BJ (cell line): Measurements from ENCODE around the gene ADPRHL1. TPM values are rescaled to one million over a fixed set of nuclear protein-coding genes. Genes with fewer than 3 reads are reported as not detected.

Experiments
- CTCF ChIA-PET: fragments of 350-600 bp; formaldehyde crosslinking; extraction: SDS; loops from one replicate; lab custom pipeline; 2021; ENCODE audit warnings: antibody characterized with exemption, inconsistent platforms; lab: Yijun Ruan, JAX
- POLR2A ChIA-PET: fragments of 300-600 bp; sonication (Branson Sonifier 250); formaldehyde crosslinking; extraction: SDS; loops from one replicate; lab custom pipeline; 2021; ENCODE audit warnings: antibody characterized with exemption; lab: Charles Lee
- DNase-seq: peaks from one replicate; pipeline ENCODE4 v3.0.0-alpha.2; 2011; ENCODE audit warnings: low read depth
- H3K27me3 ChIP-seq: 2 replicates; pipeline ENCODE4 v1.6.0; 2011; ENCODE audit warnings: low read length; ENCODE audit not compliant: control insufficient read depth, insufficient read depth
- H3K36me3 ChIP-seq: 2 replicates; pipeline ENCODE4 v1.5.1; 2011; ENCODE audit warnings: low read length; ENCODE audit not compliant: control insufficient read depth, insufficient read depth
- H3K4me3 ChIP-seq: 2 replicates; pipeline ENCODE4 v1.5.1; 2011; ENCODE audit warnings: low read depth, mild to moderate bottlenecking, control low read depth, low read length
- polyA plus RNA-seq: library from polyadenylated mRNA; depleted of rRNA; stranded (reverse); fragments of >200 nt; gene quantifications from 2 replicates; pipeline ENCODE4 v1.2.3, GENCODE V29; 2011
- TF ChIP-seq, protein P1 (sequence below): IDR thresholded peaks from 2 replicates; pipeline ENCODE4 v1.5.1; 2011; ENCODE audit warnings: low read depth, mild to moderate bottlenecking, control low read depth, inconsistent platforms, low read length, moderate library complexity; ENCODE audit not compliant: insufficient read depth

Gene ADPRHL1
- polyA plus RNA-seq, 1 experiment: 1.1 TPM

DNA sequence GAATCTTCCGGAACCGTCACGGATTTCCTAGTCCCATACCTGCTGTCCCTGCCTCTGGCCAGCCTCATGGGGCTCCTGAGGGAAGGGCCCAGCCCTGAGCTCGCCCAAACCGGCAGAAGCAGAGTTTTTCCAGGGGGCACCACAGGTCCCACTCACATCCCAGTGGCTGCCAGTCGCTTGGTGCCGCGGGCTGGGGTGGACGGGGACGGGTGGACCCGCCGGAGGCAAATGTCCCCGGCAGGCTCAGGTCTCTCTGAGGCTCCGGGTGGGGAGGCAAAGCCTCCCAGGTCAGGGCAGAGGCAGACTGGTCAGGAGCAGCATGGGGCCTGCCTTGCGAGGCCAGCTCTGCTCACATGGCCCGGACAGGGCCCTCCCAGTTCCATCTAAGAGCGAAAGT lies 24.8 kb downstream of the ADPRHL1 start:
- ChIA-PET POLR2A (no interaction called here), CTCF (interaction anchor here (1.1 to 1.4 kb wide), 2 partner anchors 18 to 35 kb away, joined by 3 read pairs; no protein-coding TSS in a partner anchor)
- DNase-seq: no peak
- Histone ChIP-seq H3K4me3 (no peak overlapping the region), H3K36me3 (peaks cover 1% of the 10 kb centered on the region; the same call in 1 of the 2 replicates), H3K27me3 (no peaks in the 10 kb centered on the region)
- TF ChIP-seq, protein P1, sequence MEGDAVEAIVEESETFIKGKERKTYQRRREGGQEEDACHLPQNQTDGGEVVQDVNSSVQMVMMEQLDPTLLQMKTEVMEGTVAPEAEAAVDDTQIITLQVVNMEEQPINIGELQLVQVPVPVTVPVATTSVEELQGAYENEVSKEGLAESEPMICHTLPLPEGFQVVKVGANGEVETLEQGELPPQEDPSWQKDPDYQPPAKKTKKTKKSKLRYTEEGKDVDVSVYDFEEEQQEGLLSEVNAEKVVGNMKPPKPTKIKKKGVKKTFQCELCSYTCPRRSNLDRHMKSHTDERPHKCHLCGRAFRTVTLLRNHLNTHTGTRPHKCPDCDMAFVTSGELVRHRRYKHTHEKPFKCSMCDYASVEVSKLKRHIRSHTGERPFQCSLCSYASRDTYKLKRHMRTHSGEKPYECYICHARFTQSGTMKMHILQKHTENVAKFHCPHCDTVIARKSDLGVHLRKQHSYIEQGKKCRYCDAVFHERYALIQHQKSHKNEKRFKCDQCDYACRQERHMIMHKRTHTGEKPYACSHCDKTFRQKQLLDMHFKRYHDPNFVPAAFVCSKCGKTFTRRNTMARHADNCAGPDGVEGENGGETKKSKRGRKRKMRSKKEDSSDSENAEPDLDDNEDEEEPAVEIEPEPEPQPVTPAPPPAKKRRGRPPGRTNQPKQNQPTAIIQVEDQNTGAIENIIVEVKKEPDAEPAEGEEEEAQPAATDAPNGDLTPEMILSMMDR: no peak

DNA sequence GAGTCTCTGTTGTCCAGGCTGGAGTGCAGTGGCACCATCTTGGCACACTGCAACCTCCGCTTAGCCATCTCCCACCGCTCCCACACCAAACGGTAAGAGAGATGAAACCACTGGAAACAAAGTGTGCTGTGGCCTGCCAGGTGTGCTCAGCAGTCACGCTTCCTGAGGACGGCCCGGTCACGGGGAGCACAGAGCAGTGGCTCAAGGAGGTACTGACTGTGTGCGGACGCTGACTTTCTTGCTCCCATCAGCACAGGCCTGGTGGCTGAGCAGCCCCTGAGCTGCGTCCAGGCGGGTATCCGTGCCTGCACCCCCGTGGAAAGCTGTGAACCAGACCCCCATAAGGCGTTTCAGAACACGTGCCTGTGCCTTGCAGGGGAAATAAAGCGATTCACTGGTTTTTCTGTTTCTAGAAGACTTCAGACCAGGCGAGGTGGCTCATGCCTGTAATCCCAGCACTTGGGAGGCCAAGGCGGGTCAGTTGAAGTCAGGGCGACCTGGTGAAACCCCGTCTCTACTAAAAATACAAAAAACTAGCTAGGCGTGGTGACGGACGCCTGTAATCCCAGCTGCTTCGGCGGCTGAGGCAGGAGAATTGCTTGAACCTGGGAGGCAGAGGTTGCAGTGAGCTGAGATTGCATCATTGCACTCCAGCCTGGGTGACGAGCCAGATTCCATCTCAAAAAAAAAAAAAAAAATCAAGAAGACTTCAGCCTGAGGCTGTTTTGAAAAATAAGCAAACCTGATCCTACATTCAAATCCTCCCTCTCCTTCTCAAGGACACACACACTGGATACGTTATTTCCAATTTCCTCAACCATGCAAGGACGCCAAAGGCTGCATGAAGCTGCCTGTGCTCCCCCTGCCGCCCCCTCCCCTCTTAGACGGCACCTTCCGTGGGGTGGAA lies 25.5 kb downstream of the ADPRHL1 start:
- POLR2A ChIA-PET: no interaction called here
- CTCF ChIA-PET: interaction anchor here (1.1 to 1.4 kb wide), 2 partner anchors 17 to 34 kb away, joined by 3 read pairs; no protein-coding TSS in a partner anchor
- no peak overlapping the region for H3K4me3 ChIP-seq
- peaks cover 1% of the 10 kb centered on the region; the same call in 1 of the 2 replicates for H3K36me3 ChIP-seq
- TF ChIP-seq, protein P1: no peak
- no peak for DNase-seq
- H3K27me3 ChIP-seq: no peaks in the 10 kb centered on the region

DNA sequence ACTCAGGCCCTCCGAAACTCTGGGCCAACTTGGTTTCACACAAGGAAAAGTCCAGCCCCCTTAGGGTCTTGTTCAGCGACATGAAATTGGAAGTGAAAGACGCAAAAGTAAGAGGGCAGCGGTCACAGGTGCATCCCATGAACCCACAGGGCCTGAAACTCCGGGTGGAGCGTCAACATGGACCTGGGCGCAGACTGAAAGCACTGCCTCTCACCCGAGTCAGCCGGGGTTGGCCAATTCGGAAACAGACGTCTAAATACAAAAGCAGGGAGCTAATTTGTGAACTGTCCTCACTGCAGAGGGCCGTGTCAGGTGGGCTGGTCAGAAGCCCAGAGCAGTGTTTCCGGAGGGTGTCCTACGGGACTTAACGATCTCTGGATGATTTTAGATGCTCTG lies 26.7 kb downstream of the ADPRHL1 start:
- CTCF ChIA-PET: no interaction called here
- TF ChIP-seq, protein P1: no peak
- no peak for DNase-seq
- Histone ChIP-seq H3K36me3 (peaks cover 1% of the 10 kb centered on the region; the same call in 1 of the 2 replicates), H3K4me3 (no peak overlapping the region), H3K27me3 (no peaks in the 10 kb centered on the region)
- POLR2A ChIA-PET: no interaction called here

DNA sequence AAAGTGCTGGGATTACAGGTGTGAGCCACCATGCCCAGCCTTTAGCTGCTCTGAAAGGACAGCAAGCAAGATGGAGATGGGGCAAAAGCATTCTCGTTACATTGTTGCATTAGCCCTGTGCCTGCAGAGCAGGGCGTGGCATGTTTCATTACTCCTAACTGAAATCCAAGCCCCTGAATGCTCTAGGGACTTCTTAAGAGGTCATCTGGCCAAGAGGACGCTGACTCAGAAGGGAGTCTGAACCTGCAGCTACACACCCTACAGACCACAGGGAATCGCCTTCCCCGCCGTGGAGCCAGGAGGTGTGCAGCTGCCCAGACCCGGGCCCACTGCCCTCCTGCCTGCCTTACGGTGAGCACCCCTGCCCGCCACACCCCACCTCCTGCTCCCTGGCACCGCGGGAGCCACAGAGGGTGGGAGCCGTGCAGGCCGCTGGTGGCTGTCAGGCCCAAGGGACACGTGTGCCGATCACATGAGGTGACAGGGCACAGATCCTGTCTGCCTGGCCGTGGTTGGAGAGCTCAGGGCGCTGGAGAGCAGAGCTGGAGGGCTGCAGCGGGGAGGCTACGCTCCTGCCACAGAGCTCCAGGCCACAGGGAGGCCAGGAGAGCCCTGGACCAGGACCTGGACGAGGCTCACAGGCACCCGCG lies 27.2 kb downstream of the ADPRHL1 start:
- Histone ChIP-seq H3K27me3 (no peaks in the 10 kb centered on the region), H3K4me3 (no peak overlapping the region), H3K36me3 (peaks cover 1% of the 10 kb centered on the region; the same call in 1 of the 2 replicates)
- DNase-seq: no peak
- POLR2A ChIA-PET: no interaction called here
- TF ChIP-seq, protein P1: no peak
- CTCF ChIA-PET: no interaction called here
